Fibroblast of lung (primary cell): ENCODE measurements around the gene PRMT3. TPM values are rescaled to one million over a fixed set of nuclear protein-coding genes. Genes with fewer than 3 reads are reported as not detected.

Source experiments
- DNase-seq, 2 donors: peaks; one replicate each; pipeline versions ENCODE4 v3.0.0 to v3.0.0-alpha.2; 2010; ENCODE audit warnings: low read depth in 2 of 2
- H2AFZ ChIP-seq: 2 replicates; pipeline ENCODE4 v1.5.1; 2012; ENCODE audit warnings: low read length, control low read depth, inconsistent platforms
- H3K27ac ChIP-seq: 2 replicates; pipeline ENCODE4 v1.5.1; 2011; ENCODE audit warnings: low read length, control low read depth; ENCODE audit not compliant: insufficient read depth
- H3K27me3 ChIP-seq: 2 replicates; pipeline ENCODE4 v1.5.1; 2011; ENCODE audit warnings: mild to moderate bottlenecking, low read length; ENCODE audit not compliant: control insufficient read depth, insufficient read depth
- H3K36me3 ChIP-seq: 2 replicates; pipeline ENCODE4 v1.5.1; 2011; ENCODE audit warnings: low read length; ENCODE audit not compliant: control insufficient read depth, insufficient read depth
- H3K4me1 ChIP-seq: 2 replicates; pipeline ENCODE4 v1.5.1; 2011; ENCODE audit warnings: low read length; ENCODE audit not compliant: control insufficient read depth, insufficient read depth; ENCODE audit errors: extremely low read depth
- H3K4me2 ChIP-seq: 2 replicates; pipeline ENCODE4 v1.5.1; 2011; ENCODE audit warnings: low read length, control low read depth; ENCODE audit not compliant: insufficient read depth; ENCODE audit errors: extremely low read depth
- H3K4me3 ChIP-seq, 4 experiments: fragments of 200-600 bp in 1 of 4; sonication (generic) in 1 of 4; replicated peaks in 1 of 4; 2 replicates each; pipeline ENCODE4 v1.5.1; 2011 to 2016; ENCODE audit warnings: low read length in 4 of 4, low read depth in 3 of 4, mild to moderate bottlenecking in 3 of 4, control low read depth in 2 of 4, inconsistent platforms in 1 of 4, mixed read lengths in 1 of 4; ENCODE audit not compliant: insufficient read depth in 1 of 4; ENCODE audit errors: control extremely low read depth in 1 of 4
- H3K79me2 ChIP-seq: 2 replicates; pipeline ENCODE4 v1.5.1; 2012; ENCODE audit warnings: mild to moderate bottlenecking, low read length, inconsistent platforms; ENCODE audit not compliant: control insufficient read depth, insufficient read depth
- H3K9ac ChIP-seq: 2 replicates; pipeline ENCODE4 v1.5.1; 2011; ENCODE audit warnings: mild to moderate bottlenecking, low read length, control low read depth; ENCODE audit not compliant: insufficient read depth
- H3K9me3 ChIP-seq: 2 replicates; pipeline ENCODE4 v1.5.1; 2012; ENCODE audit warnings: low read depth, low read length; ENCODE audit not compliant: control insufficient read depth, insufficient read depth
- H4K20me1 ChIP-seq: 2 replicates; pipeline ENCODE4 v1.5.1; 2011; ENCODE audit warnings: low read length; ENCODE audit not compliant: control insufficient read depth, insufficient read depth; ENCODE audit errors: extremely low read depth
- EZH2 ChIP-seq: IDR thresholded peaks from 2 replicates; pipeline ENCODE4 v1.5.1; 2012; ENCODE audit warnings: low read length, control low read depth, mild to moderate bottlenecking; ENCODE audit errors: missing control alignments
- polyA plus RNA-seq, 2 donors: library from polyadenylated mRNA; depleted of rRNA in 1 of 2; stranded (reverse) in 1 of 2; unstranded in 1 of 2; fragments of >200 nt; gene quantifications; 2 replicates each; pipeline ENCODE4 v1.2.1, GENCODE V29; 2011 to 2012; ENCODE audit warnings: missing spikeins in 1 of 2
- total RNA-seq: library from RNA; depleted of rRNA; stranded (reverse); fragments of >200 nt; gene quantifications from 2 replicates; pipeline ENCODE4 v1.2.1, GENCODE V29; 2014
- TF ChIP-seq, protein P1 (sequence below), 2 donors: IDR thresholded peaks in 1 of 2; conservative IDR thresholded peaks in 1 of 2; 1 replicate in 1 of 2; 2 replicates in 1 of 2; pipeline ENCODE4 v1.5.1; 2011 to 2012; ENCODE audit warnings: low read length in 2 of 2, control low read depth in 1 of 2, inconsistent platforms in 1 of 2, low read depth in 1 of 2, mild to moderate bottlenecking in 1 of 2

PRMT3 gene
- total and polyA plus RNA-seq, 2 donors (not counting 1 experiment from before 2014, with no cell fraction given), result 13.0 to 14.2 TPM

DNA sequence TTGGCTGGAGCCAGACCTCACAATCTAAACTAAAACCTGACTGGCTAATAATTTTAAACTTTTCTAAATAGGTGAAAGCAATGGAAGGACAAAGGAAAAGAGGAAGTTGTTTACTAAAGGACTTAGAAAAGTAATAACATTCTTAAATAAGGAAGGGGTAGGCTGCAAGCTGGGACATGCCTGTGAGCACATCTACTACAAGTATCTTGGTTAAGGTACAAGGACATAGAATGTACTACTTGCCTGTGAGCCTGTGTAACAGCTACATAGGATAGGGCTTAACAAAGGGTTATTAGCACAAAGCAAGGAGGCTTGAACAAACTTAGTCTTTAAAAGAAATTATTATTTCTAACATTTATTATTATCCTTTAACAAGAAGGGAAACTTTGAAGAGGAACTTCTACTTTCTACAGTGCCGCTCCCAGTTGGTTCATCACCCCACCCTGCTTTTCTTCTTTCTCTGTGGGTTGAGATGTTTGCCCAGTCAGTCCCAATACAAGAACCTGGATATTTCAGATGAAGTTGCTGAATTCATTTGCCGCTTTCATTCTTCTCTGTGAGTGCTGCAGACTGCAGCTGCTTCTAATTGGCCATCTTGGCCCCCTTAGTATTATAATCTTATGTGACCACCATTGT lies 87.5 kb downstream of the PRMT3 start:
- DNase-seq, result no peak
- Histone ChIP-seq H3K4me3 (no peak overlapping the region), H3K27me3 (no peaks in the 10 kb centered on the region), H4K20me1 (no peaks in the 10 kb centered on the region), H3K36me3 (no peaks in the 10 kb centered on the region), H3K4me2 (no peak overlapping the region), H3K79me2 (no peaks in the 10 kb centered on the region), H3K4me1 (no peaks in the 10 kb centered on the region), H3K9ac (no peak overlapping the region), H3K27ac (no peak overlapping the region), H2AFZ (no peak overlapping the region), H3K9me3 (no peaks in the 10 kb centered on the region)
- no peak for TF ChIP-seq EZH2
- TF ChIP-seq, protein P1, sequence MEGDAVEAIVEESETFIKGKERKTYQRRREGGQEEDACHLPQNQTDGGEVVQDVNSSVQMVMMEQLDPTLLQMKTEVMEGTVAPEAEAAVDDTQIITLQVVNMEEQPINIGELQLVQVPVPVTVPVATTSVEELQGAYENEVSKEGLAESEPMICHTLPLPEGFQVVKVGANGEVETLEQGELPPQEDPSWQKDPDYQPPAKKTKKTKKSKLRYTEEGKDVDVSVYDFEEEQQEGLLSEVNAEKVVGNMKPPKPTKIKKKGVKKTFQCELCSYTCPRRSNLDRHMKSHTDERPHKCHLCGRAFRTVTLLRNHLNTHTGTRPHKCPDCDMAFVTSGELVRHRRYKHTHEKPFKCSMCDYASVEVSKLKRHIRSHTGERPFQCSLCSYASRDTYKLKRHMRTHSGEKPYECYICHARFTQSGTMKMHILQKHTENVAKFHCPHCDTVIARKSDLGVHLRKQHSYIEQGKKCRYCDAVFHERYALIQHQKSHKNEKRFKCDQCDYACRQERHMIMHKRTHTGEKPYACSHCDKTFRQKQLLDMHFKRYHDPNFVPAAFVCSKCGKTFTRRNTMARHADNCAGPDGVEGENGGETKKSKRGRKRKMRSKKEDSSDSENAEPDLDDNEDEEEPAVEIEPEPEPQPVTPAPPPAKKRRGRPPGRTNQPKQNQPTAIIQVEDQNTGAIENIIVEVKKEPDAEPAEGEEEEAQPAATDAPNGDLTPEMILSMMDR (conservative IDR thresholded peaks at IDR 0.05 in 1 of 2, IDR thresholded peaks at IDR 0.05 in 1 of 2; ENCODE audit: low read depth in 1 of 2, low read length in 2 of 2), result no peak

DNA sequence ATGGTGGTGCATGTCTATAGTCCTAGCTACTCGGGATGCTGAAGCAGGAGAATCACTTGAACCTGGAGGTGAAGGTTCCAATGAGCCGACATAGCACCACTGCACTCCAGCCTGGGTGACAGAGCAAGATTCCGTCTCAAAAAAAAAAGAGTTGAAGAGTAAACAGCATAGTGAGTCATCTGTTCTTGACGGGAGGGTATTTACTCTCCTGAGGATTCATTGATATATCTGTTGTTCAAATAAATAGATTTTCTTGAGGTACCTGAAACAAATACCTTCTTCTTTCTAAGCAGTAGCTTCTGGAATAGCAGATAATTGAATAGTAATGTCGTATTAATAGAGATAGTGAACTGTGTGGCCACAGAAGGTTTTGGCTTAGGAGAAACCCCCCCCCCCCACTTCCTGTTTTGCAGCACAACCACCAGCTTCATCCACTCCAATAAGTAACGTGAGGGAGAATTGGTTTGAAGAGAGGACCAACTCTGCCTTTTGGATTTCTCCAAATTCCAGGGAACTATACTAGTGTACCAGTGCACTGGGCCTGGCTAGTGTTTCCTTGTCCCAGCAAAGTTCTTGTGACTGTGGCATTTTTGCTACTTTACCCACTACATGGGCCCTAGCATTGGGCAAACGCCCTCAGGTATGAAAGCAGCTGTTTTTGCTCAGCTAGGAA lies 90.0 kb downstream of the PRMT3 start:
- Histone ChIP-seq H3K4me1 (no peaks in the 10 kb centered on the region), H3K27me3 (no peaks in the 10 kb centered on the region), H3K4me2 (no peak overlapping the region), H3K4me3 (no peak overlapping the region), H3K9me3 (no peaks in the 10 kb centered on the region), H3K36me3 (no peaks in the 10 kb centered on the region), H2AFZ (no peak overlapping the region), H3K79me2 (no peaks in the 10 kb centered on the region), H3K27ac (no peak overlapping the region), H4K20me1 (no peaks in the 10 kb centered on the region), H3K9ac (no peak overlapping the region)
- no peak for DNase-seq
- TF ChIP-seq, protein P1 (conservative IDR thresholded peaks at IDR 0.05 in 1 of 2, IDR thresholded peaks at IDR 0.05 in 1 of 2; ENCODE audit: low read depth in 1 of 2, low read length in 2 of 2), result no peak
- TF ChIP-seq EZH2, result no peak

GRCh38 chr11:20479513-20479912 lies 92.0 kb downstream of the PRMT3 start:
- Histone ChIP-seq H3K4me3 (no peak overlapping the region), H3K36me3 (no peaks in the 10 kb centered on the region), H3K9ac (no peak overlapping the region), H3K27me3 (no peaks in the 10 kb centered on the region), H3K27ac (no peak overlapping the region), H3K4me1 (no peaks in the 10 kb centered on the region), H2AFZ (no peak overlapping the region), H4K20me1 (no peaks in the 10 kb centered on the region), H3K9me3 (no peaks in the 10 kb centered on the region), H3K4me2 (no peak overlapping the region), H3K79me2 (no peaks in the 10 kb centered on the region)
- DNase-seq, result no peak
- TF ChIP-seq, protein P1 (conservative IDR thresholded peaks at IDR 0.05 in 1 of 2, IDR thresholded peaks at IDR 0.05 in 1 of 2; ENCODE audit: low read depth in 1 of 2, low read length in 2 of 2), result no peak
- TF ChIP-seq EZH2, result no peak
